SK-N-SH (cell line): ENCODE measurements around the gene SLC45A1.

Experiments used
- CTCF ChIP-seq: fragments of 200-600 bp; sonication (generic); IDR thresholded peaks from 2 replicates; pipeline ENCODE4 v1.6.1; 2017; ENCODE audit warnings: antibody characterized with exemption, mild to moderate bottlenecking, moderate library complexity
- EZH2phosphoT487 ChIP-seq: fragments of 200-600 bp; sonication (generic); IDR thresholded peaks from 2 replicates; pipeline ENCODE4 v1.6.1; 2017; ENCODE audit warnings: low read depth, mixed run types, mild to moderate bottlenecking, antibody characterized with exemption, moderate library complexity, borderline replicate concordance
- FOXM1 ChIP-seq: IDR thresholded peaks from 2 replicates; pipeline ENCODE4 v1.4.0; 2012; ENCODE audit warnings: low read depth, mild to moderate bottlenecking
- RAD21 ChIP-seq: IDR thresholded peaks from 2 replicates; pipeline ENCODE4 v1.6.1; 2012; ENCODE audit warnings: mild to moderate bottlenecking, low read length
- RCOR1 ChIP-seq: fragments of 150-350 bp; IDR thresholded peaks from 2 replicates; pipeline ENCODE4 v1.6.1; 2017; ENCODE audit warnings: antibody characterized with exemption, low read length
- REST ChIP-seq: IDR thresholded peaks from 2 replicates; pipeline ENCODE4 v1.6.1; 2012; ENCODE audit warnings: mild to moderate bottlenecking, low read depth, low read length, moderate library complexity
- RFX5 ChIP-seq: IDR thresholded peaks from 2 replicates; pipeline ENCODE4 v1.6.1; 2012; ENCODE audit warnings: mild to moderate bottlenecking, improper control_type of control experiment, low read length
- TAF1 ChIP-seq: IDR thresholded peaks from 2 replicates; pipeline ENCODE4 v1.6.1; 2012; ENCODE audit warnings: low read depth, mild to moderate bottlenecking, low read length, moderate library complexity, borderline replicate concordance
- TCF12 ChIP-seq: IDR thresholded peaks from 2 replicates; pipeline ENCODE4 v1.4.0; 2012
- ZBTB33 ChIP-seq: IDR thresholded peaks from 2 replicates; pipeline ENCODE4 v1.4.0; 2012; ENCODE audit warnings: low read depth, borderline replicate concordance

- no peak for TF ChIP-seq CTCF
- no peak for TF ChIP-seq TCF12
- TF ChIP-seq ZBTB33 = no peak
- TF ChIP-seq FOXM1 = no peak
- TF ChIP-seq TAF1 = no peak
- no peak for TF ChIP-seq REST
- TF ChIP-seq EZH2phosphoT487 = no peak
- TF ChIP-seq RAD21 = no peak
- no peak for TF ChIP-seq RFX5
- TF ChIP-seq RCOR1 = no peak
Measured at GRCh38 chr1:8355439-8356255, 37.7 kb downstream of the SLC45A1 start.
